Kidney epithelial cell (primary cell): ENCODE measurements around the gene HOXA13. TPM values are rescaled to one million over a fixed set of nuclear protein-coding genes. Genes with fewer than 3 reads are reported as not detected.
A peak's percentile ranks its signal among the peaks of the same experiment; 100 is the strongest.

Source experiments
- DNase-seq: peaks from one replicate; pipeline ENCODE4 v3.0.0-alpha.2; 2010; ENCODE audit warnings: low read depth
- H3K27me3 ChIP-seq: 2 replicates; pipeline ENCODE4 v1.6.0; 2011; ENCODE audit warnings: low read length; ENCODE audit not compliant: control insufficient read depth, insufficient read depth
- H3K36me3 ChIP-seq: 2 replicates; pipeline ENCODE4 v1.5.1; 2011; ENCODE audit warnings: low read length; ENCODE audit not compliant: control insufficient read depth, insufficient read depth
- H3K4me3 ChIP-seq: 2 replicates; pipeline ENCODE4 v1.5.1; 2011; ENCODE audit warnings: low read depth, mild to moderate bottlenecking, control low read depth, low read length
- CTCF ChIP-seq: IDR thresholded peaks from 2 replicates; pipeline ENCODE4 v1.5.1; 2011; ENCODE audit warnings: mild to moderate bottlenecking, moderate library complexity, low read length, control low read depth, inconsistent platforms; ENCODE audit not compliant: insufficient read depth, poor library complexity, severe bottlenecking
- total RNA-seq: library from RNA; depleted of rRNA; stranded (reverse); fragments of >200 nt; gene quantifications from 2 replicates; pipeline ENCODE4 v1.2.3, GENCODE V29; 2015

HOXA13 gene
- total RNA-seq, 1 donor from 2014 or later, result not detected

- Histone ChIP-seq H3K27me3 (peaks cover 35% of the 10 kb centered on the region), H3K36me3 (no peaks in the 10 kb centered on the region), H3K4me3 (no peak overlapping the region)
- no peak for DNase-seq
- TF ChIP-seq CTCF, result no peak
Measured at GRCh38 chr7:27191833-27192545, 7.9 kb downstream of the HOXA13 start.

- Histone ChIP-seq H3K36me3 (no peaks in the 10 kb centered on the region), H3K27me3 (peaks cover 35% of the 10 kb centered on the region), H3K4me3 (no peak overlapping the region)
- no peak for TF ChIP-seq CTCF
- no peak for DNase-seq
Measured at GRCh38 chr7:27191161-27191731, 8.6 kb downstream of the HOXA13 start.

- Histone ChIP-seq H3K4me3 (no peak overlapping the region), H3K36me3 (no peaks in the 10 kb centered on the region), H3K27me3 (peaks cover 33% of the 10 kb centered on the region)
- DNase-seq, result no peak
- TF ChIP-seq CTCF, result no peak
Measured at GRCh38 chr7:27189997-27190748, 9.7 kb downstream of the HOXA13 start.

GRCh38 chr7:27189295-27189996, 10.4 kb downstream of the HOXA13 start:
- DNase-seq, result no peak
- TF ChIP-seq CTCF, result peak; percentile 3
- Histone ChIP-seq H3K4me3 (peak overlapping the region; percentile 52), H3K36me3 (no peaks in the 10 kb centered on the region), H3K27me3 (peaks cover 26% of the 10 kb centered on the region)

GRCh38 chr7:27188386-27189294, 11.3 kb downstream of the HOXA13 start:
- TF ChIP-seq CTCF, result no peak
- no peak for DNase-seq
- peaks cover 22% of the 10 kb centered on the region for H3K27me3 ChIP-seq
- no peaks in the 10 kb centered on the region for H3K36me3 ChIP-seq
- peak overlapping the region; percentile 52 for H3K4me3 ChIP-seq
